ENCODE data around the gene CEP295NL.

- TF ChIP-seq CTCF (IDR thresholded peaks at IDR 0.05), result no peak
- TF ChIP-seq POLR2A (IDR thresholded peaks at IDR 0.05), result no peak
Observed at GRCh38 chr17:78944956-78945355, 42.0 kb upstream of the CEP295NL start.

All from uterus (tissue), 2 donors.